Right lobe of liver (tissue), 6 donors: ENCODE results near the gene CTSL. TPM values are rescaled to one million over a fixed set of nuclear protein-coding genes. Genes with fewer than 3 reads are reported as not detected.

Experiments used
- ATAC-seq, 4 donors: fragments of 200-7000 bp; cut with Tn5 transposase; one replicate each; pipeline ENCODE4 v1.9.1; 2020; ENCODE audit warnings: mild to moderate bottlenecking in 4 of 4, moderate library complexity in 4 of 4
- DNase-seq, 3 donors: peaks; one replicate each; pipeline ENCODE4 v3.0.0-alpha.2; 2020
- H3K27ac ChIP-seq, 3 donors: fragments of 200-600 bp; one replicate each; pipeline ENCODE4 v1.8.0; 2022
- H3K27me3 ChIP-seq, 2 donors: fragments of 200-600 bp; one replicate each; pipeline ENCODE4 v1.8.0; 2022
- H3K36me3 ChIP-seq, 4 donors: fragments of 200-600 bp; sonication (generic) in 1 of 4; one replicate each; pipeline versions ENCODE4 v1.5.1 to v1.8.0; 2017 to 2022; ENCODE audit warnings: control low read depth in 1 of 4
- H3K4me1 ChIP-seq, 4 donors: fragments of 200-600 bp; sonication (generic) in 1 of 4; one replicate each; pipeline versions ENCODE4 v1.5.1 to v1.8.0; 2017 to 2022; ENCODE audit warnings: control low read depth in 1 of 4
- H3K4me3 ChIP-seq, 3 donors: fragments of 200-600 bp; one replicate each; pipeline ENCODE4 v1.8.0; 2022
- H3K9me3 ChIP-seq, 4 donors: fragments of 200-600 bp; sonication (generic) in 1 of 4; one replicate each; pipeline versions ENCODE4 v1.5.1 to v1.8.0; 2017 to 2022; ENCODE audit warnings: control low read depth in 1 of 4
- POLR2A ChIP-seq: fragments of 450-650 bp; IDR thresholded peaks from one replicate; pipeline ENCODE4 v1.6.1; 2017; ENCODE audit warnings: antibody characterized with exemption, mild to moderate bottlenecking
- WGBS: methylation state at CpG from one replicate; pipeline ENCODE4 v1.1.6; 2018; ENCODE audit warnings: low coverage, low lambda C conversion rate; ENCODE audit not compliant: insufficient coverage; ENCODE audit errors: missing lambda C conversion rate; 5-methylcytosine and 5-hydroxymethylcytosine counted together
- intact Hi-C, 2 donors: fragments of 100-400 bp; cut with DNase I; formaldehyde crosslinking; loops; one replicate each; pipeline versions ENCODE4 v1.11.2 to v1.14.1; 2022
- total RNA-seq, 6 experiments: library from RNA; depleted of rRNA in 2 of 6; stranded (reverse); fragments of >200 nt in 2 of 6; fragmentation: NEBNext Ultra II Directional in 3 of 6; extraction: Animal tissue kit (Norgen Biotek cat#: 25700) in 3 of 6; gene quantifications; one replicate each; pipeline versions ENCODE4 v1.1.0 to v1.2.4, GENCODE V29; 2016 to 2023
- TF ChIP-seq, protein P1 (sequence below), 4 donors: fragments of 200-600 bp in 3 of 4; fragments of 450-650 bp in 1 of 4; IDR thresholded peaks; one replicate each; pipeline versions ENCODE4 v1.5.1 to v1.8.0; 2016 to 2022; ENCODE audit warnings: antibody characterized with exemption in 4 of 4, mild to moderate bottlenecking in 2 of 4
- donor health status: DM: no; HTN: yes; CAD: no.
- donor health status: DM: no; HTN: no; CAD: no.
- donor health status: DM: no; HTN: no; CAD: no.
- donor health status: DM: no; HTN: yes; CAD: no.
- donor health status: DM: no; HTN: yes; CAD: no.

The CTSL gene
- total RNA-seq, 6 experiments from 2014 or later: 135 to 221 (median 164) TPM

- no peak overlapping the region for H3K4me3 ChIP-seq
- DNase-seq (no peak), ATAC-seq (no peak)
- no peaks in the 10 kb centered on the region for H3K27me3 ChIP-seq
- H3K9me3 ChIP-seq: peaks cover 0 to 4% (median 0%) of the 10 kb centered on the region in 4 donors
- H3K36me3 ChIP-seq: no peaks in the 10 kb centered on the region
- no CpG with 5 or more reads among the region's 3 CpGs for WGBS
- intact Hi-C loops: loop anchor here in 1 of 2 donors (10.0 kb wide), 1 partner anchor 65 kb away; no protein-coding TSS in a partner anchor
- no peak overlapping the region for H3K27ac ChIP-seq
- H3K4me1 ChIP-seq: no peaks in the 10 kb centered on the region
- TF ChIP-seq, protein P1, sequence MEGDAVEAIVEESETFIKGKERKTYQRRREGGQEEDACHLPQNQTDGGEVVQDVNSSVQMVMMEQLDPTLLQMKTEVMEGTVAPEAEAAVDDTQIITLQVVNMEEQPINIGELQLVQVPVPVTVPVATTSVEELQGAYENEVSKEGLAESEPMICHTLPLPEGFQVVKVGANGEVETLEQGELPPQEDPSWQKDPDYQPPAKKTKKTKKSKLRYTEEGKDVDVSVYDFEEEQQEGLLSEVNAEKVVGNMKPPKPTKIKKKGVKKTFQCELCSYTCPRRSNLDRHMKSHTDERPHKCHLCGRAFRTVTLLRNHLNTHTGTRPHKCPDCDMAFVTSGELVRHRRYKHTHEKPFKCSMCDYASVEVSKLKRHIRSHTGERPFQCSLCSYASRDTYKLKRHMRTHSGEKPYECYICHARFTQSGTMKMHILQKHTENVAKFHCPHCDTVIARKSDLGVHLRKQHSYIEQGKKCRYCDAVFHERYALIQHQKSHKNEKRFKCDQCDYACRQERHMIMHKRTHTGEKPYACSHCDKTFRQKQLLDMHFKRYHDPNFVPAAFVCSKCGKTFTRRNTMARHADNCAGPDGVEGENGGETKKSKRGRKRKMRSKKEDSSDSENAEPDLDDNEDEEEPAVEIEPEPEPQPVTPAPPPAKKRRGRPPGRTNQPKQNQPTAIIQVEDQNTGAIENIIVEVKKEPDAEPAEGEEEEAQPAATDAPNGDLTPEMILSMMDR (IDR thresholded peaks at IDR 0.05): no peak
- TF ChIP-seq POLR2A: no peak
Measured at GRCh38 chr9:87739546-87739945, 13.6 kb downstream of the CTSL start.

GRCh38 chr9:87740209-87740608 is 14.3 kb downstream of the CTSL start:
- 46% methylated on average over 3 of the region's 3 CpGs for WGBS
- no peaks in the 10 kb centered on the region for H3K27me3 ChIP-seq
- ATAC-seq (peak in 1 of 4 donors; percentile 69), DNase-seq (no peak)
- H3K9me3 ChIP-seq: peaks cover 0 to 4% (median 0%) of the 10 kb centered on the region in 4 donors
- TF ChIP-seq, protein P1 (IDR thresholded peaks at IDR 0.05): no peak
- TF ChIP-seq POLR2A: no peak
- no peaks in the 10 kb centered on the region for H3K36me3 ChIP-seq
- H3K4me3 ChIP-seq: no peak overlapping the region
- no peaks in the 10 kb centered on the region for H3K4me1 ChIP-seq
- intact Hi-C loops: no loop called here
- H3K27ac ChIP-seq: no peak overlapping the region

GRCh38 chr9:87741326-87741725 is 15.4 kb downstream of the CTSL start:
- no peak overlapping the region for H3K4me3 ChIP-seq
- H3K9me3 ChIP-seq: peaks cover 0 to 4% (median 0%) of the 10 kb centered on the region in 4 donors
- no peaks in the 10 kb centered on the region for H3K4me1 ChIP-seq
- H3K27ac ChIP-seq: no peak overlapping the region
- WGBS: 56% methylated on average over 4 of the region's 4 CpGs
- H3K36me3 ChIP-seq: no peaks in the 10 kb centered on the region
- ATAC-seq (no peak), DNase-seq (no peak)
- no peaks in the 10 kb centered on the region for H3K27me3 ChIP-seq
- TF ChIP-seq, protein P1 (IDR thresholded peaks at IDR 0.05): no peak
- no peak for TF ChIP-seq POLR2A
- intact Hi-C loops: no loop called here

GRCh38 chr9:87741891-87742290 is 16.0 kb downstream of the CTSL start:
- Histone ChIP-seq H3K4me1 (no peaks in the 10 kb centered on the region), H3K27ac (no peak overlapping the region), H3K4me3 (no peak overlapping the region), H3K27me3 (no peaks in the 10 kb centered on the region), H3K9me3 (peaks cover 0 to 4% (median 0%) of the 10 kb centered on the region in 4 donors), H3K36me3 (no peaks in the 10 kb centered on the region)
- DNase-seq: no peak
- TF ChIP-seq POLR2A: no peak
- TF ChIP-seq, protein P1 (IDR thresholded peaks at IDR 0.05): no peak
- WGBS: 15% methylated on average over 5 of the region's 5 CpGs
- intact Hi-C loops: no loop called here
- no peak for ATAC-seq
